Stimulated activated CD8-positive, alpha-beta memory T cell treated with anti-CD3 and anti-CD28 coated beads, Interleukin-4, amount 100 ng/mL, for 4 hours (primary cell): ENCODE measurements around the gene IDI1.

Experiments
- DNase-seq, 2 donors: peaks; one replicate each; pipeline ENCODE4 v3.0.0-alpha.2; 2020; ENCODE audit warnings: low read depth in 2 of 2, low spot score in 1 of 2

The IDI1 gene

GRCh38 chr10:996031-996430, 52.9 kb downstream of the IDI1 start:
- DNase-seq, result no peak

- DNase-seq, result no peak
These were observed 53.4 kb downstream of the IDI1 start for GRCh38 chr10:995559-995926.

- DNase-seq, result no peak
These were observed 53.9 kb downstream of the IDI1 start for GRCh38 chr10:994836-995558.

GRCh38 chr10:992871-993270, 56.0 kb downstream of the IDI1 start:
- no peak for DNase-seq

- no peak for DNase-seq
These were observed 56.5 kb downstream of the IDI1 start for GRCh38 chr10:992467-992866.

DNA sequence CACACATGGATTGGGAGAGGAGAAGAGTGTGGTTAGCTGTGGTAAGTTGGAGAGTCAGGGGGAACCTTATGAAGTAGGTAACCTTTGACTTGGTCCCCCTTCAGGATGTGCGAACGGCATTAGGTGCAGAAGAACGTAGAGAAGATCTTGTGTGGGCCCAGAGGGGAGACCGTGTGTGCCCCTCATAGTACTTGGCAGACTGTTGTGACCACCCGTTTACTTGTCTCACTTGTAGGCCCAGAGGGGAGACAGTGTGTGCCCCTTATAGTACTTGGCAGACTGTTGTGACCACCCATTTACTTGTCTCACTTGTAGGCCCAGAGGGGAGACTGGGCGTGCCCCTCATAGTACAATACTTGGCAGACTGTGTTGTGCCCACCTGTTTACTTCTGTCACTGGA, 58.1 kb downstream of the IDI1 start:
- DNase-seq, result no peak
